Uterus (tissue), 2 donors: ENCODE measurements around the gene TFF3.

Experiments used
- CTCF ChIP-seq, 4 experiments: fragments of 200-600 bp in 2 of 4; fragments of 450-650 bp in 2 of 4; sonication (generic) in 2 of 4; IDR thresholded peaks; one replicate each; pipeline ENCODE4 v1.5.1; 2016 to 2019; ENCODE audit warnings: antibody characterized with exemption in 4 of 4, mild to moderate bottlenecking in 2 of 4, moderate library complexity in 1 of 4
- POLR2A ChIP-seq, 2 donors: fragments of 450-650 bp; IDR thresholded peaks; one replicate each; pipeline ENCODE4 v1.6.1; 2016; ENCODE audit warnings: antibody characterized with exemption in 2 of 2, mild to moderate bottlenecking in 1 of 2, moderate library complexity in 1 of 2

GRCh38 chr21:42346441-42346840, 31.2 kb upstream of the TFF3 start:
- TF ChIP-seq CTCF (IDR thresholded peaks at IDR 0.05) (no peak), POLR2A (IDR thresholded peaks at IDR 0.05) (no peak)
